GM18526 (cell line): ENCODE results near the gene SLC35F1.

ENCODE experiments used
- POLR2A ChIP-seq: IDR thresholded peaks from 3 replicates; pipeline ENCODE4 v1.6.1; 2011; ENCODE audit not compliant: insufficient read length; ENCODE audit errors: extremely low read depth

SLC35F1 gene

GRCh38 chr6:118288355-118289124, 381.5 kb downstream of the SLC35F1 start:
- TF ChIP-seq POLR2A, result no peak

GRCh38 chr6:118292558-118292957, 385.5 kb downstream of the SLC35F1 start:
- TF ChIP-seq POLR2A, result no peak

GRCh38 chr6:118294906-118295305, 387.8 kb downstream of the SLC35F1 start:
- TF ChIP-seq POLR2A, result no peak

DNA sequence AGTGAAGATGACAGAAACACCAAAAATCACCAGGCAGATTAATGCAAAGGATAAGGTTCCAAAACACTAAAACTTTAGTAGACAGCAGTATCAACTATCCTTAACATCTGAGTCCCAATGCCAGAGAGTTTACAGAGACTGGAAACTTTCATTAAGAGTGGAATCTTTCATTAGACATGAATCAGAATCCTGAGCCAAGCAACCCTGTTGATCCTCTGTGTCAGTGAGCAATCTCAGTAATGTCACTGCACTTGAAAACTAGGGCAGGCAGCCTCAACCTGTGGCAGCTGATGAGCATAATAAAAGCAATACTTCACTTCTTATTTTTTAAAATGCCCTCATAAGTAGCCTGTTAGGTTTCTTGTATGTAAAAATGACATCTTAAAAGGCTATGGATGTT, 388.3 kb downstream of the SLC35F1 start:
- no peak for TF ChIP-seq POLR2A

DNA sequence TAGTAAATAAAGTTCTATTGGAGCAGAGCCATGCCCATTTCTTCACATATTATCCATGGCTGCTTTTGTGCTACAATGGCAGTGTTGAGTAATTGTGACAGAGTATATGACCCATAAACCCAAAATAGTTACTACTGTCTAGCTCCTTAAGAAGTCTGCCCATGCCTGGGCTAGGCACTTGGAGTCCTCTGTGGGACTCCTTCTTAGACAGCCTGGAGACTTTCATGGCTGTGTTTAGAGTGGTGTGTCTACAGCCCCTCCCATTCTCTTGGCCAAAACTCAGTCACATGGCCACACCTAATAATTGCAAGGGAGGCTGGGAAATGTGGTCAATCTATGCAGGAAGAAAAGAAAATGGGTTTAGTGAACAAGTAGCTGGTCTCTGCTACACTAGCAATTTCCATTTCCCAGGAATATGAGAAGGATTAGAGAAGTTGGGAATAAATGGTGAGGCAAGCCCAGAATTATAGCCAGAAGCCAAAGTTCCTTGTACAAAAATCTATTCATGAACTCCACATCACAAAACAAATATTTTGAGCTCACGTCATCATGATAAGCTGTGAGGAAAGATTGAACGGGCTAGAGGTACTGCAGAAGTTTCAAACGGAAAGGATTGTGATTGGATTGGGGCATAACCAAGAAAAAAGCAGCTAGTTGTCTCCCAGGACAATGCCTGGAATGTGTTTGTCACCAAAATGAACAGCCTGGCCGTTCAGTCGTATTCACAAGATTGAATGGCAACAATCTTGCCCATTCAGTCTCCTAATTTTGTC, 389.3 kb downstream of the SLC35F1 start:
- TF ChIP-seq POLR2A, result no peak

DNA sequence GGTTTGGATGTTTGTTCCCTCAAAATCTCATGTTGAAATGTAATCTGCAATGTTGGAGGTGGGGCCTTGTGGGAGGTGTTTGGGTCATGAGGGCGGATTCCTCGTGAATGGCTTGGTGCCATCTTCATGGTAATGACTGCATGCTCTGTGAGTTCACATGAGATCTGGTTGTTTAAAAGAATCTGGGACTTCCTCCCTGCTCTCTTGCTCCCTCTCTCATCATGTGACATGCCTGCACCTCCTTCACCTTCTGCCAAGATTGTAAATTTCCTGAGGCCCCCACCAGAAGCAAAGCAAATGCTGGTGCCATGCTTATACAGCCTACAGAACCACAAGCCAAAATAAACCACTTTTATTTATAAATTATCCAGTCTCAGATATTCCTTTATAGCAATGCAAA, 390.8 kb downstream of the SLC35F1 start:
- no peak for TF ChIP-seq POLR2A

DNA sequence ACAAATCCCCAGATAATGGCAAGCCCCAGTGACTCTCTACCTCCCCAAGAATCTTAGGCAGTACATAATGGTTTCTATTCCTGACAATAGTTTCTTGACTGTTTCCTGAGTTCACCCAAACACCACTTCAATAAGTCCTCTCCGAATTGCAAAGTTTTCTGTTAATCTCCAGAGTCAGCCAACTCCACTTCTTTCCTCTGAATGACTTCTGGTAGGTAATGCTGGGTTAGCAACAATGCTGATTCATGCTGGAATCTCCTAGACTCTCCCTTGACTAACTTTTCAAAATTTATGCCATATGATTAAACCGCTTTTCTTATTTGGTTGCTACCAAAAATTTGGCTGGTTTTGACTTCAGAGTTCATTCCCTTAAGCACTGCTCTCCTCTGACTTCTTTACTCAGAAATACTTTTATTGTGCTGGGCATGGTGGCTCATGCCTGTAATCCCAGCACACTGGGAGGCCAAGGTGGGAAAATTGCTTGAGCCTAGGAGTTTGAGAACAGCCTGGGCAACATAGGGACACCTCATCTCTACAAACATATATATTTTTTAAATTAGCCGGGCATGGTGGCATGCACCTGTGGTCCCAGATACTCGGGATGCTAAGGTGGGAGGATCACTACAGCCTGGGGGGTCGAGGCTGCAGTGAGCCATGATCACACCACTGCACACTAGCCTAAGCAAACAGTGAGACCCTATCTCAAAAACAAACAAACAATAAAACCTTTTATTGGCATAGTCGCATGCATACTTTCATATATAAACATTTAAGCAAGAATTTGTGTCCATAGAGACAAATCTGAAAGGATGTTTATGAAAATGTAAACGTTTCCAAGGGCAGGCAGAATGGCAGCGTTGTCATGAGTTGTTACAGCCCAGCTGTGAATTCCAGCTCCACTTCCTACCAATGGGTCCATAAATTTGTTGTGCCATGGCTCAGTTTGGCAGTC, 391.7 kb downstream of the SLC35F1 start:
- TF ChIP-seq POLR2A, result no peak

DNA sequence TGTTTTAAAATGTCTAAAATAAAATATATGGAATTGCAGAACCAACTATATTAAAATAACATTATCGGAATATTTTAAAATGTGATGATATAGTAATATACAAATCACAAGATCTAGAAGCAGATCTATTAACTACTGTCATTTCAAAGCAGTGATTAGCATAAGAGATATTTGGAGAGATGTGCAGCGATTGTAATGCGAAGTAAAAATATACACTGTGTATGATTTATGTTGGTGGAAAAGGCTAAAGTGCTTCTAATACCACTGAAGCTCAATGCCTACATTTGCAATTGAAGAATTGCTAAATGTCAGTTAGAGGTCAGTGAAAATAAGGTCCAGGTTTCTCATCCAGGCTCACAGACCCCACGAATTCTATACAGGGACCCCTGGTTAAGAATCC, 392.4 kb downstream of the SLC35F1 start:
- TF ChIP-seq POLR2A, result no peak

DNA sequence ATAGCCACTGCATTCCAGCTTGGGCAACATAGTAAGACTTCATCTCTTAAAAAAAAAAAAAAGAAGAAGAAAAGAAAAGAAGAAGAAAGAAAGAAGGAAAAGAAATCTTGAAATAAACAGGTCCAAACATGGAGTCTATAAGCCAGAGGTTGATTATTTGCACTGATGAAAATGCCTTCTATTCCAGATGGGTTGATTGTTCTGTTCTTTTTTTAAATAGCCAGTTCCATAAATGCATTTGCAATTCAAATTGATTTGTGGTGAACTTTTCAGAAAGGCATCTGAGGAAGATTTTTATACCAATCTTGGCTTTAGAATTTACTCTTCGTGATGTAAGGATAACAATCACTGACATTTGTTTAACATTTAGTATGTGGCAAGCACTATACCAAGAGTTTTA, 397.3 kb downstream of the SLC35F1 start:
- no peak for TF ChIP-seq POLR2A

DNA sequence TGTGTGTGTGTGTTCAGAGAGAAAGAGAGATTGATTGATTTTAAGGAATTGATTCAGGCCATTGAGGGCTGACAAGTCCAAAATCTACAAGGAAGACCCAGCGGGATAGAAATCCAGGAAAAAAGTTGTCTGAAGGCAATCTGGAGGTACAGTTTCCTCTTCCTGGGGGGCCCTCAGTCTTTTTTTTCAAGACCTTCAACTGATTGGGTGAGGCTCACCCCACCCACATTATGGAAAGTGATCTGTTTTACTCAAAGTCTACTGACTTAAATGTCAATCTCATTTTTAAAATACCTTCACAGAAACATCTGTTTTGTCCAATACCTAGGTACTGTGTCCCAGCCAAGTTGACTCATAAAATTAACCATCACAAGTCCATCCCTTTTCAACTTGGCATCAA, 398.0 kb downstream of the SLC35F1 start:
- TF ChIP-seq POLR2A, result no peak

DNA sequence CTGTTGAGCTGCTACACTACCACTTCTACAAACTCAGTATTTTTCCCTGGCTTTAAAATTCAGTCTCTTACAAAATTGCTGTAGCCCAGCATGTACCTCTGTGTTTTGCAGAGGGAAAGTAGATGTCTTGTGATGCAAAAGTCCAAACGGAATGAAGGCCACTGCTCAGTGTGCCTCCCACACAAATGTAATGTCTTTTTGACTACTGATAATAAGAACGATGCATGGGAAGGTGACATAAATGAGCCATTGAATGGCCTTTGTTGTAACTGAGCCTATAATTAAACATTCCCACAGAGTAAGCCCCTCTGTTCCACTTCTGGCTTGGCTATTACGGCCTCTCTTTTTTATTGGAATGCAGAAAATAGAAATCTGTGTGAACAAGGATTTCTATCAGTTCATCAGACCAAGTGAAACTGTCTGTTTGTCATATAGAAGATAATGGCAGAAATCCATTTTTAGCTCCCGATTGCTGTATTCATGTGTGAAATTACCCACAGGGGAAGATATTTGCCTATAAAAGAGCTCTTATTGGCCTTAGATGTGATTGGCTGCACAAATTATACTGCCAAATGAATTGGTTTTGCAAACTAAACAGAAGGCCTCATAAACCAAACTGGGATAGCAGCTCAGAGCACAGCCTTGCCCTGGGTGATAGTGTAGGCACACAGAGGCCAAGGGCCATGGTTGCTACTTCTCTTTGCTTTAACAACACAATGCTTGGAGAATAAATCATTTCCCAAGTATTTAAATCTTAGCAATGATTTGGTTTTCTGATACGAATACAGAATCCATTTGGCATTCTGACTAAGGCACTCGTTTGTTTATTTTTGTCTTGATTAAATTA, 399.6 kb downstream of the SLC35F1 start:
- no peak for TF ChIP-seq POLR2A

GRCh38 chr6:118307581-118307980, 400.5 kb downstream of the SLC35F1 start:
- no peak for TF ChIP-seq POLR2A

- no peak for TF ChIP-seq POLR2A
Measured at GRCh38 chr6:118309337-118310093, 402.5 kb downstream of the SLC35F1 start.

GRCh38 chr6:118313208-118313607, 406.1 kb downstream of the SLC35F1 start:
- no peak for TF ChIP-seq POLR2A
